SHP77 treated with DMSO at 0.1 percent for 48 hours (cell line): ENCODE results near the gene GTF2A1.

Experiments used
- DNase-seq: peaks from one replicate; lab custom pipeline; 2025; lab: John Stamatoyannopoulos, UW

GTF2A1 gene

DNA sequence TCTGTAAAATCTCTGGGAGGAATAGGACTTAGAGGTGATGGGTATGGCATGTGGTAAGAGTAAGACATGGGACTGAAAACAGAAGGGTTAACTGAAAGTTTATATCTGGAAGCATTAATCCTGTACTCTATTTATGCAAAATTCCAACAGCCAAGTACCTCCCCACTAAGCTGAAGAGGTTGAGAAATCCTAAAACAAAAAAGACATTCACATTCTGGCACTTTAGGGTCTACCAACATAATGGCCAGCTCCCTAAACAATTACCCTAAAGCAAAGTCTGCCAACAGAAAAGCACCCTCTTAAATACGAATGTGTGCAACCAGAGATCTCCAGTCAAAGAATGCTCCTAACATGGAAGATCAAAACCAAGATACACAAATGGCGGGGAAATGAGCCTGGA lies 87.4 kb downstream of the GTF2A1 start:
- no peak for DNase-seq

DNA sequence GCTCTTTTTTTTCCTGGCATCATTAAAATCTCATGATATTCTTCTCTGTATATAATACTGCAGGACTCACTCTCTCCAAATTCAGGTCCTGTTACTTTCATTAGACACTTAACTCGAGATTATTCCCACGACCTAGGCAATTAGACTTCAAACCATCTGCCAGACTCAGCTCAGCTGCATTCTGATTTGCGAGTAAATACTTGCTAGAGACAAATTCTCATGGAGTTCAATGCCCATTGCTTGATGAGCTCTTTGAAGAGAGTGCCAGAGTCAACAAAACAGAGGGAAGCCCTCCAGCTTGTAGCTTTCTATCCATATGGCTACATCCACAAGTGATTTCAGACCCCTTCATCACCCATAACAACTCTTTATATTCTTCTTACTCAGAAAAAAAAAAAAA lies 88.3 kb downstream of the GTF2A1 start:
- DNase-seq, result peak; percentile 63

DNA sequence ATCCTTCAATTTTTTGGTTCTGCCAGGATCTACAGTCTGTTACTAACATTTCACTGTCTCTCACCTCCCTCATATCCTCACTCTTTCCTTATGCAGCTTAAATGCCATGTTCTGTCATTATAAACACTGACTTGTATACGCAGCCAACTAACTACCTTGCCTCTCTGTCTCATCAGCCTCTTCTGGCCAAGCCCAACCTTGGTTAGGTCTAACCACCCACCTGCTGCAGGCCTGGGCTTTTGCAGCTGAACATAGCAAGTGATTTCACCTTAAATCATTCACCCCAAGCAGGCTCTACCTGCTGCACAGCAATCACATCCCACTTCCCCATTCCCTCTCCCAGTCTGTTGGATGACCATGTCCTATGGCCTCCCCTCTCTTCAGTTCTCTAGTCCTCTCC lies 91.5 kb downstream of the GTF2A1 start:
- DNase-seq, result no peak

DNA sequence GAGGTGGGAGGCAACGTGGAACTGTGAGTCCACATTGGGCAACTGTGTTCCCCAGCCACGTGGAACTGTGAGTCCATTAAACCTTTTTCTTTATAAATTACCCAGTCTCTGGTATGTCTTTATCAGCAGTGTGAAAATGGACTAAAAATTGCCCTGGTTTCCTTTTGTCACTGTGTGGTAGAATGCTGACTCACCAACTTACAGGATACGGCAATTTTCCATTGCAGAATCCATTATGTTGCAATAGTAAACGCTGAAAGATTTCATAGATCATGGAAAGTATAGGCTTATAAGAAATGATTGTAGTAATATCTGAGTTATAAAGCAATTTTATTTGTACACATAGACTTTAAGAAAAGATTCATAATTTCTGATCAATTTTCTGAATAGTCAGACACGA lies 93.0 kb downstream of the GTF2A1 start:
- DNase-seq, result no peak

DNA sequence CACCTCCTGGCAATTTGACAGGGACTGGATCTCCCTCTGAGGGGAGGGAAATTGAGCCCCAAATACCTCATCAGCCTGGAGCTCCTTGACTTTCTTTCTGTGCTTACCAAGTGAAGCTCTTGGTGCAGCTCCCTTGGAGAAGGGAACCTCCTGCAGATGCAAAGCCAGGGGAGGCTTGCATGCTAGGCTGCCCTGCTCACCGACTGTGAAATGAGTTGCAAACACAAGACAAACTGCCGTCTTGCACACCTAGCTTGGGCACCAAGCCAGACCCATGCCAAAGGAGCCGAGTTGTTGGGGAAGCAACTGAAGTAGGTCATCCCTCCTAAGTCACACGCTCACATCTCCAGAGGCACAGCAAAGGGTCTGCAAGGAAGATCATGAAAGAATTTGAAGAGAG lies 95.2 kb downstream of the GTF2A1 start:
- DNase-seq, result no peak
